Activated CD8-positive, alpha-beta memory T cell treated with anti-CD3 and anti-CD28 coated beads for 36 hours (primary cell): ENCODE data around the gene CLASP1. TPM values are rescaled to one million over a fixed set of nuclear protein-coding genes. Genes with fewer than 3 reads are reported as not detected.
"Not testable (repeated sequence)": the region's sequence is repeated elsewhere in the genome, so short reads cannot be mapped to it uniquely, and the experiment has no call there.

Source experiments
- CTCF ChIA-PET: fragments of 350-600 bp; sonication (Branson Sonifier 250); formaldehyde crosslinking; loops from one replicate; lab custom pipeline; 2021; ENCODE audit warnings: antibody characterized with exemption; lab: Charles Lee
- POLR2A ChIA-PET: fragments of 350-600 bp; sonication (Branson Sonifier 250); formaldehyde crosslinking; loops from one replicate; lab custom pipeline; 2021; ENCODE audit warnings: antibody characterized with exemption; lab: Charles Lee
- total RNA-seq, 2 experiments: library from RNA; stranded (reverse); gene quantifications; one replicate each; pipeline ENCODE4 v1.2.3, GENCODE V29; 2021

The CLASP1 gene
- total RNA-seq, 2 experiments from 2014 or later, result 63.0 to 67.4 TPM

DNA sequence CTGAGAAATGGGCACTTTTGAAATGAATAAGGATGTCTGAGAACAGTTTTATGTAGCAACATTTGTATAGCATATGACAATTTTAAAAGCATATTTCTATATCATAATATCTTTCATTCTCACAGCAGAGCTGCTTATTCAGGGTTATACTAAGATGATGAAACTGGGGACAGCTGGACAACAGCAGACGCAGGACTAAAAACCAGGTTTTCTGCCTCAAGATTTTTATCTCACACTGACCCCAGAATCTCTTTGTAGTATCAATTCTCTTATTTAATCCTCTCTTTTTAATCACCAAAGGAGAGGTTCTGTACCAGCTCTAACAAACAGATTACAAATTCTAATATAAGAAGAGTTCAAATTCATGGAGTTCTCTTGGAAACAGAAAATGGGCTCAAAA, 290.1 kb downstream of the CLASP1 start:
- CTCF ChIA-PET, result interaction anchor here (1.3 kb wide), 1 partner anchor 11 kb away, joined by 4 read pairs; no protein-coding TSS in a partner anchor
- POLR2A ChIA-PET, result no interaction called here

DNA sequence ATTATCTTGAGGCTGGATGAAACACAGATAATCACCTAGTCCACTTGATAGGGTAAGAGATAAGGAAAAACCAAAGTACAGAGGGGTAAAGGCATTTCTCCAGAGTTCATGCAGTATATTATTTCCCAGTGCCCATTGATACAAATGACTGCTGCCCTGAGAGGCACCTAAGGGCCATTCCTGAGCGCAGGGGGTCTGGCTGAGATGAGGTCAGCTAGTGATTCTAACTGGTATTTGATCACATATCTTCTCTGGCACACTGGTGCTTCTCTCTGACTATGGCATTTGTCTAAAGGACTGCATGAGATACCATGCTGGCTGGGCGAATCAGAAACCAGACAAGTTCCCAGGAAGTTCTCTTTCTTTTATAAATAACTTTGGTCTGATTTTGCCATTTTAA, 291.0 kb downstream of the CLASP1 start:
- ChIA-PET POLR2A (no interaction called here), CTCF (interaction anchor here (1.1 kb wide), 1 partner anchor 9 kb away, joined by 3 read pairs; no protein-coding TSS in a partner anchor)

DNA sequence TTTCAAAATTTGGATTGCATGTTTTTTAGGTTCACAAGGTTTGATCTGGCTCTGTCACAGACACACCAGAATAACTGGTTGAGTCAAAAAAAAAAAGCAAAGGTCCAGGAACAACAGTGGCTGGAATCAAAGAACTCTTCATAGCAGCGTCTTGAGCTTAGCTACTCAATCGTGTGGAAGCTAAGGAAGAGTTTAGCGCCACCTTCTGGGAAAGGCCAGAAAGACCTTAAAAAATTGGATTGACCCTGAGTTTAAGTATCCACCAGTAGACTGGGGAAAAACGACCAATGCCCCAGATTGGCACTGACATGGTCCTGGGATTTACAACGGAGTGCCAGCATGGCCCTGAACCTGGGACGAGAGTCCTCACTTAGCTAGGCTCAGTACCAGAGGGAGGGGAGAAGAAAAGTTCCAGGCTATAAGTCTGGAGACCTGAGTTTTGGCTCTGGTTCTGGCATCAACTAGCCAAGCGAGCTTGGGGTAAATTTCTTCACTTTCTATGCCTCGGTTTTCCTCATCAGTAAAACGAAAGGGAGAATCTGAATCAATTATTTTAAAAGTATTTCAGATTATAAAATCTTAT, 293.1 kb downstream of the CLASP1 start:
- ChIA-PET POLR2A (no interaction called here), CTCF (interaction anchor here (0.7 to 2.7 kb wide), 3 partner anchors 14 to 272 kb away, joined by 3 to 9 read pairs (median 3); no protein-coding TSS in a partner anchor)

DNA sequence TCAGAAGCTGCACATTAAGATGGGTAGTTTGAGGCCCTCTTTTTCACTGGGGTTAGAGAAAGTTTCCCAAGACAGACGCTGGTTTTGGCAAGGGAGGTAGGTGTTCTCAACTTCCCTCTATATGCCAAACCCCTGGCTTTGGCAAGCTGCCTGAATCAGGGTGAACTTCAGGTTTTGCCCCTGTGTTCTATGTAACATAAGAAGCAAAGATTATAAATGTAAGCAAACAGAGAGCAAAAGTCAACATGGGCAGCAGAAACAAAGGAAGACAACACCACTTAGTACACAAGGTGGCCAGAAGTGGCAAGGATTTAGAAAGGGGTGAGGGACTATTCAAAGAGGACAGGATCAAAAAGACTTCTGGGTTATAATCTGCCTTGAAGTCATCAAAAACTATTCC, 293.8 kb downstream of the CLASP1 start:
- CTCF ChIA-PET, result interaction anchor here (0.7 to 2.7 kb wide), 3 partner anchors 13 to 271 kb away, joined by 3 to 9 read pairs (median 3); no protein-coding TSS in a partner anchor
- POLR2A ChIA-PET, result no interaction called here

DNA sequence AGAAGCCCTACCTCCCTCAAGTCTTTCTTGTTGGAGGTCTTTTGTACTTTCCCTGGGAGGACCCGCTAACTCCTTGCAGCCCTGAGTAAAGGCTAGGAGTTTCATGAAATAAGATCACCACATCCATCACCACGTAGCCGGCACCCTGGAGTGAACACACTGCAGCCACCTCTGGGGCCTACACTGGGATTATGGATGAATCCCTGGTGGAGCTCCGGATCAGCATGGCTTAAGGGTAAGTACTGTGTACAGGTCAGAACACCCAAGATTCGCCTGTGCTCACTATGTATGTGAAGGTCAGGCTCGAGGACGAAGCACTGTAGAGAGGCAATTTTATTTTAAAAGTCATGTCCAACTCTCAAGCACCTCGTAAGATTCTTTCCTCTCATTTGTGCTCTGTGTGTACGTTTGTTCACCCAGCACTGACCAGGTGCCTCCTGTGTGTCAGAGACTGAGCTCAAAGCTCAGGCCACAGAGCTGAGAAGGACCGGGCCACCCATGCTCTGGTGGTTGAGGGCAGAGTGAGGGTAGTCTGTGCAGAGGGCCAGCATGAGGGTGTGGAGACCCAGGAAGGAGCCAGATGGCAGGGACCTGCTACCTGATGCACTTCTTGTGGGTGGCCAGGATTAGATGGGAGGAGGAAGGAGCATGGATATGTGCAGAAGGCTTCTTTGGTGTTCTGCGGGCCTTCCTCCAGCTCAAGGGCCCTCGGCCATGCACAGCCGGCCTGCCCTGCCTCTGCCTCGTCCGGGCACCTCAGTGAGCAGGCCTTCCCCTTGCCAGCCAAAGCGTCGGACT, 297.5 kb downstream of the CLASP1 start:
- CTCF ChIA-PET, result no interaction called here
- POLR2A ChIA-PET, result interaction anchor here (0.6 kb wide), 1 partner anchor 220 kb away, joined by 3 read pairs; no protein-coding TSS in a partner anchor

DNA sequence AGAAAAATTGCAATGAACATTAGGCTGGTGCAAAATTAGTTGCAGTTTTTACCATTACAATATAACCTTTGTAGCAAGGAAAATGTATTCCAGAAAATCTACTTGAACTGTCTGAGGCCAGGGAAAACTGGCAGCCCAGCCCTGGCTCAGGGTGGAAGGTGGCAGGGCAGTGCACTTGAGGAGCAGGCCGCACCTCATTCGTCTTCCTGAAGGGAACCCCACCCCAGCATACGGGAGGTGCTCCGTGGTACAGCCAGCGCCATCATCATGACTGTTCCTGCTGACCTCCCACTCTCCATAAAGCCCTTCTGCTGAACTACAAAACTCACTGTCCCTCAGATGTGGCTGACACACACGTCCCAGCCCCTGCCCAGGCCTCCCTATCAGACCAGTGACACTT, 298.4 kb downstream of the CLASP1 start:
- ChIA-PET POLR2A (no interaction called here), CTCF (no interaction called here)

DNA sequence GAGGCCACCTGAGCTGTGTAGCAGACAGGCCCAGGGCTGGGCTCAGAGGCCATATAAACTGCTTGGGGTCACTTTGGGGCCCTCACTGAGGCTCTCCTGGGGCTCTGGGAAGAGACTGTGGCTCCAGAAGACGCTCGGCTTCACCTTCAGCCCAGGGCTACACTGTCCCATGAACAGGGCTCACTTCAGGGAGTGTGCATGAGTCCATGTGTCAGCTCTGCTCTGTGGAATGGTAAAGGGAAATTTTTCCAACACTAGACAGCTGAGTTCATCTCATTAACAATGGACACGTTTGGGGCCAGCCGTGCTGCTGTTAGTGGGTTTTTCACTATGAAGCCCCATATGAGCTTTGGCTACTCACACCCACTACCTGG, 298.9 kb downstream of the CLASP1 start:
- POLR2A ChIA-PET, result no interaction called here
- CTCF ChIA-PET, result no interaction called here

DNA sequence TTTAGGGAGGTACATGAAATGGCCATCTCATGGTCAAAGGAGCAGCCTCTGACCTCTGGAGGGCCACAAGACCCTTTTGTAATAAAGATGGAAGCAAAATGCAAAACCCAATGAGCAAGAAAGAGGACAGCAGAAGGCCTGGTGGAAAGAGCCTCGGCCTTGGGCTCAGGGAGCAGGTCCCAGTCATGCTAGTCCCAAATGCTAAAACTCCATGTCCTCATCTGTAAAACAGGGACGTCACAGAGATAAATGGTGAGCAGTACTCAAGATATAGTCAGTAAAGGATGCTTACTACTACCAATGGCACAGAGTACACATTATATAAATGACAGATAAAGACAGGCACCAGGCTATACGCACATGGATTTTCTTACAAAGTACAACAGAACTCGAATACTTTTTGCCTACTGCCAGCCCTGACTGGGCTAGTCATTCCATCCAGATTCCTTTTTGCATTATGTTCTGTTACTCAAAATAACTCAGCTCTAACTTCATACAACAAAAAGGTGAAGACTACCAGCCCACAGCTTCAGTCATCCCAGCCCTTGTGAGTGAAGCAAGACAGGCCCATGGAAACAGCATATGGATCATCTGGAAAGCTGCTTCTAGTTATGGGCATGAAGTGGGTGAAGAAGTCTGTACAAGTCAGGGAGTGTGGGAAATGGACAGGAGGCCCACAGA, 299.4 kb downstream of the CLASP1 start:
- ChIA-PET CTCF (no interaction called here), POLR2A (no interaction called here)

DNA sequence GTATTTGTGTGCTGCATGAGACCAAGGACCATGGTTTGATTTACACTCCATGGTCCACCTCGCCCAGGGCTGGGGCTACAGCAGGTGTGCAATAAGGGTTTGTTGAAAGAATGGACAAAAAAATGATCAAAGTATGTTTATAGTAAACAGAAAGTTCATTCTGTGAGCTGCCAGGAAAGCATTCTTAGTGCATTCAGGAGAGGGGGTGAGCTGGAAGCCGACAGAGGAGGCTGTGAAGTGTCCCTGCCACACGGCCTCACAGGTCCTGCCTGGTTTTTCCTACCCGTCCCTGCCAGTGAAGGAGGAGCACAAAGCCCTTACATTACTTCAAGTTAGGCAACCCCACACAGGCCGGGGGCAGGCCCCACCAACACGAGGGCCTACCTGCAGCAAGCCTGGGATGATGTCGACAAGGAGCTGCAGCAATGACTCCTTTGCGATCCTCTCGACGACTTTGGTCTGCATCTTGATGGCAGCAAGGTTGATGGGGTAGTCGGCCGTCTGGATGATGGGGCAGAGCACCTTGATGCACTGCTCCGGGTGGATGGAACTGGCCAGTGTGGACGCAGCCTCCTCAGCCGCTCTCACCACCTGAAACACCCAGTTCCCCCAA, 301.0 kb downstream of the CLASP1 start:
- ChIA-PET CTCF (interaction anchor here (0.6 kb wide), 1 partner anchor 268 kb away, joined by 3 read pairs; no protein-coding TSS in a partner anchor), POLR2A (no interaction called here)

DNA sequence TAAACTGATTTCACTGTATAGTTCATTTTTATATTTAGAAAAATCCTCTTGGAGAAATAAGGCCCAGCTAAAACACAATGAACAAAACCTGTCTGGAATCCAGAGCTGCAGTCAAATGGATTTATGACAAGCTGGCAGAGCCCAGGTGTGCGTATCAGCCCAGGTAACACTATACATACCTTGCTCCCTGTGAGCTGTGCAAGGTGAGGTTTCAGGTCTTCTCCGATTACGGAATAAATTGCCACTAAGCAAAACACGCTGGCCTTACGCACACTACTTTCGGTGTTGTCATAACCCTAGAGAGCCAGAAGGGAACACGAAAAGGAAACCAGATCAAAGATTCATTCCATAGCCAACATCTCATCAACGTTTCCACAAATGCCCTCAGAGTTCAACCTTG, 302.4 kb downstream of the CLASP1 start:
- ChIA-PET POLR2A (no interaction called here), CTCF (interaction anchor here (0.5 to 1.0 kb wide), 2 partner anchors 268 to 300 kb away, joined by 3 read pairs; no protein-coding TSS in a partner anchor)

DNA sequence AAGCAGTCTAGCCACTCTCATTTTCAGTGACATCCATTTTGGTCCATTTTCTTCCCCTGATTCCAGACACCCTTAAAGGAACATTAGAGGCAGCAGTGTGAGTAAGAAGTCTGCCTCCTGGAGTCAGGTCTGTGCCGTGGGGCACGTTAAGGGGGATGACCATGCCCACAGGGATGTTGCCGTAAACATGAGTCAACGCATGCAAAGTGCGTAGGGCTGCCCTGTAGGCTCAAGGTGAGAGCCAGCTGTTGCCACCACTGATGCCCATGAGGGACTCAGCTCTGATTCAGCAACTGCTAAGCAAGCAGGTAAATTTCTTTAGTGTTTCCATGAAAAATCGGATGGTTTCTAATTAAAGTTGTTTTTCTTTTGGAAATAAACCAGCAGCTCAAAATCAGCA, 302.9 kb downstream of the CLASP1 start:
- CTCF ChIA-PET, result interaction anchor here (1.0 kb wide), 1 partner anchor 267 kb away, joined by 3 read pairs; no protein-coding TSS in a partner anchor
- POLR2A ChIA-PET, result no interaction called here

DNA sequence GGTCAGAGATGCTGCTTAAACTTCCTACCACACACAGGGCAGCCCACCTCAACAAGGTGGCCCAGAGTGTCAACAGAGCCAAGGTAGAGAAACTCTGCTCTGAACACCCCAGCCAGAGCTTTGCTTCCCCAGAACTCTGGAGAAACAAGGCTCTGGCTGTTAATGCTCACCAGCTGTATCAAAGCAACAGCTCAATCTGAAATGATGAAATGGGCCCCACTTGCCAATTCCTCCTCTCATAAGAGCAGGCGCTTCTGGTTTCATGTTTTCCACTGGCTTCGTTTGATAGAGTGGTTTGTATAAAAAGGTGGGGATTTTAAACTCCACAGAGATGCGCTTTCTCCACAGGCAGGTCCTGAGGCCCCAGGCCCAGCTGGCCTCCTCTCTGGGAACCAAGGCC, 303.4 kb downstream of the CLASP1 start:
- ChIA-PET POLR2A (no interaction called here), CTCF (no interaction called here)

DNA sequence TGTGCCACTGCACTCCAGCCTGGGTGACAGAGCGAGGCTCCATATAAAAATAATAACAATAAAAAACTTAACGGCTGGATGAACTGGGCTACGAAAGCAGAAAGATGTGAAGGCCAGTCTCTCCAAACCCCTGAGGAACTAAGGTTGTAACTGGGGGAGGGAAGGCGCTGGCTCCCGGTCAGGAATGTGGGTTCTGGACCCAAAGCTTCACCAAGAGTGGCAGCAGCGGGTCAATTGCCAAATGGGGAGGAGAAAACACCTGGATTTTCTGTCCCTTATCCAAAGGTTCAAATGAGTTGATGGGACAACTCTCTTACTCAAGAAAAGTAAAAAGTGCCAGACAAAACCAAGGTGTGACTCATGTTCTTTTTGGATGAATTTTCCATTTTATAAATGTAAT, 304.2 kb downstream of the CLASP1 start:
- CTCF ChIA-PET, result no interaction called here
- POLR2A ChIA-PET, result no interaction called here

DNA sequence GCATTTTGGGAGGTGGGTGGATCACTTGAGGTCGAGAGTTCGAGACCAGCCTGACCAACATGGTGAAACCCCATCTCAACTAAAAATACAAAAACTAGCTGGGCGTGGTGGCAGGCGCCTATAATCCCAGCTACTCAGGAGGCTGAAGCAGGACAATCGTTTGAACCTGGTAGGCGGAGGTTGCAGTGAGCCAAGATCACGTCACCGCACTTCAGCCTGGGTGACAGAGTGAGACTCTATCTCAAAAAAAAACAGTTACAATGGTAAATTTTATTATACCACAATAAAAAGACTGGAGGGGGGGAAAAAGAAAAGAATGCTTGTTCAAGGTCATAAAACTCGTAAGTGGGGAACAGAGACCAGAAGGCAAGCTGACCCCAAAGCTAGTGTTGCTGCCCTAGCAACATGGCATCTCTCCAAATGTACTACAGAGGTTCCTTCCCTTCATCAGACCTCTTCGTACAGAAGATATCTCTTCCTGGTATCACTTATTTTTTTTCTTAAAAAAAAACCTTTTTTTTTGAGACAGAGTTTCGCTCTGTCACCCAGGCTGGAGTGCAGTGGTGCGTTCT, 305.3 kb downstream of the CLASP1 start:
- POLR2A ChIA-PET, CTCF ChIA-PET: not testable (repeated sequence)

DNA sequence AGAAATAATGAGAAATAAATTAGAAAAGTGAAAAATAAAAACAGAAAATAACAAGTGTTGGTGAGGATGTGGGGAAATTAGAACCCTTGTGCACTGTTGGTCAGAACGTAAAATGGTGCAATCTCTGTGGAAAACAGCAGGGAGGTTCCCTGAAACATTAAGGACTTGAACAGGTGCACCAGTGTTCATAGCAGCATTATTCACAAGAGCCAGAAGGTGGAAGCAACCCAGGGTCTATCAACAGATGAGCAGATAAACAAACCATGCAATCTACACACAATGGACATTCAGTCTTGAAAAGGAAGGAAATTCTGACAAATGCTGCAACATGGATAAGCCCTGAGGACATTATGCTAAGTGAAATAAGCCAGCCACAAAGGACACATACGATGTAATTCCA, 306.1 kb downstream of the CLASP1 start:
- ChIA-PET CTCF (no interaction called here), POLR2A (no interaction called here)

DNA sequence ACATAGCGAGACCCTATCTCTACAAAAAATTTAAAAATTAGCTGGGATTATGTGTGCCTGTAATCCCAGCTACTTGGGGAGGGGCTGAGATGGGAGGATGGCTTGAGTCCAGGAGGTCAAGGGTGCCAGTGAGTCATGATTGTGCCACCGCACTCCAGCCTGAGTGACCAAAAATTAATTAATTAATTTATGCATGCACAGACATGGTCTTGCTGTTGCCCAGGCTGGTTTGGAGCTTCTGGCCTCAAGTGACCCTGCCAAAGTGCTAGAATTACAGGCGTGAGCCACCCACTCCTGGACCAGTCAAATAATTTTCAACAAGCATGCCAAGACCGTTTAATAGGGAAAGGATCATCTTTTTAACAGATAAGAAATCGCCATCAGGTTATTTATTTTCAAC, 306.5 kb downstream of the CLASP1 start:
- POLR2A ChIA-PET, result no interaction called here
- CTCF ChIA-PET, result interaction anchor here (1.5 kb wide), 1 partner anchor 13 kb away, joined by 3 read pairs; no protein-coding TSS in a partner anchor

DNA sequence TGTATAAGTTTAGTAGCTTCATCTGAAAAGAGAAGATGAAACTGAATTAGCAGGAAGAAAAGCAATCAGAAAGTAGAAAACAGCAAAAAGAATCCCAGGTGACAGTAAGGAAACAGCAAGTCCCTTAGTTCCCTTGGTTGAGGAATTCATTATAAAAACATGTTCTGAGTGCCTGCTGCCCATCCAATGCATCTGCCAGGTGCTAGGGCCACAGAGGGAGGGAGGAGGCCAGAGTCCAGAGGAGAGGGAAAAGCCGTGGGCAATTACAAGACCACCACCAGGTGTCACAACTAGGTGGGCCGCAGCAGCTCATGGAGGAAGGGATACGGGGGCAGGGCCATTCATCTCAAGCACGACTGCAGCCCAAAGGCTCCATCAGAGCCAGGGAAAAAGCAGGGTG, 308.3 kb downstream of the CLASP1 start:
- CTCF ChIA-PET, result no interaction called here
- POLR2A ChIA-PET, result no interaction called here

DNA sequence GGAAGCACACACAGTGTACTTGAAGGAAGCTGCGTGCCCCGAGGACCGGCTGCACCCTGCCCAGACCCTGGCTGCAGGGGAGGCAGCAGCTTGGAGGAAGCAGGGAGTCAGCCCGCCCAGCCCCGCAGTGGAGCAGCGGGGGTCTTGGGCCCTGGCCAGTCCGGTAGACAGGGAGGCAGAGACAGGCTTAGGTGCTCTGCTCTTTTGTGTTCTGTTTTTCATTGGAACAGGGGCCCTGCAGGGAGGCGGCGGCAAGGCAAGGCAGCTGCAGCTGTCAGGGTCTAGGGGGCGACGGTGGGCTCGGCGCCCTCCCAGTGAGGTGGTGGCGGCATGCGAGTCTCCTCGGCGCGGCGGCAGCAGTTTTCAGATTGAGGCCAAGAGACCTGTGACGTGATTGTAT, 311.0 kb downstream of the CLASP1 start:
- POLR2A ChIA-PET, result no interaction called here

More for the DNA sequence above, 311.0 kb downstream of the CLASP1 start:
- CTCF ChIA-PET, result no interaction called here
